ENCODE measurements around the gene PCDHGA7. TPM values are rescaled to one million over a fixed set of nuclear protein-coding genes. Genes with fewer than 3 reads are reported as not detected.
"Not testable (repeated sequence)": the region's sequence is repeated elsewhere in the genome, so short reads cannot be mapped to it uniquely, and the experiment has no call there.

Gene PCDHGA7
- total and polyA plus RNA-seq, 3 experiments from 2014 or later = 0.09 TPM; not detected in 2

GRCh38 chr5:141387557-141388311 lies 5.2 kb downstream of the PCDHGA7 start, which contains the start of gene PCDHGB4:
Gene PCDHGB4, plus strand, starts transcription at chr5:141387698. Its CDS starts 187 bp downstream, at chr5:141387885.
- H3K27me3 Mint-ChIP-seq = peaks cover 67 to 74% of the 10 kb centered on the region in 2 donors
- not testable (repeated sequence) for H3K27ac Mint-ChIP-seq, DNase-seq

GRCh38 chr5:141388661-141389060 lies 6.1 kb downstream of the PCDHGA7 start:
- H3K27me3 Mint-ChIP-seq = peaks cover 65 to 73% of the 10 kb centered on the region in 2 donors
- Histone ChIP-seq H3K27me3 (ENCODE audit: insufficient read depth, low read length, poor library complexity, severe bottlenecking) (peaks cover 16% of the 10 kb centered on the region), H3K27ac (ENCODE audit: low read depth, low read length) (no peak overlapping the region), H3K9me3 (ENCODE audit: low read length) (no peaks in the 10 kb centered on the region), H3K4me1 (ENCODE audit: insufficient read depth, low read length) (no peaks in the 10 kb centered on the region), H3K36me3 (ENCODE audit: insufficient read depth, low read length) (no peaks in the 10 kb centered on the region), H3K4me3 (ENCODE audit: low read length) (no peak overlapping the region)
- DNase-seq = no peak
- no peaks in the 10 kb centered on the region for H3K4me1 Mint-ChIP-seq
- ChIA-PET CTCF (no interaction called here), POLR2A (no interaction called here)
- peaks cover 2 to 14% (median 3%) of the 10 kb centered on the region in 3 donors for H3K36me3 Mint-ChIP-seq
- peak overlapping the region in 3 of 7 donors; percentile 18 to 52 (median 34) for H3K4me3 Mint-ChIP-seq
- H3K9me3 Mint-ChIP-seq = peaks cover 30 to 77% (median 66%) of the 10 kb centered on the region in 5 donors
- no peak overlapping the region for H3K27ac Mint-ChIP-seq

More at GRCh38 chr5:141387557-141388311, 5.2 kb downstream of the PCDHGA7 start, which contains the start of gene PCDHGB4:
- H3K27me3 ChIP-seq (ENCODE audit: insufficient read depth, low read length, poor library complexity, severe bottlenecking) = peaks cover 10% of the 10 kb centered on the region
- POLR2A ChIA-PET; H3K4me3 ChIP-seq (ENCODE audit: low read length); H3K4me1 Mint-ChIP-seq; H3K4me1 ChIP-seq (ENCODE audit: insufficient read depth, low read length); H3K9me3 ChIP-seq (ENCODE audit: low read length); CTCF ChIA-PET; H3K27ac ChIP-seq (ENCODE audit: low read depth, low read length); H3K36me3 ChIP-seq (ENCODE audit: insufficient read depth, low read length): not testable (repeated sequence)
- peak within 1 kb of the TSS in 4 of 7 donors; percentile 22 to 74 (median 30) for H3K4me3 Mint-ChIP-seq
- H3K9me3 Mint-ChIP-seq = peaks cover 30 to 76% (median 66%) of the 10 kb centered on the region in 5 donors
- peaks cover 3 to 11% (median 4%) of the 10 kb centered on the region in 3 donors for H3K36me3 Mint-ChIP-seq

- H3K36me3 ChIP-seq (ENCODE audit: insufficient read depth, low read length) = no peaks in the 10 kb centered on the region
- Mint-ChIP-seq H3K4me3 (no peak overlapping the region), H3K9me3 (peaks cover 36 to 76% (median 66%) of the 10 kb centered on the region in 5 donors), H3K27me3 (peaks cover 63 to 72% of the 10 kb centered on the region in 2 donors), H3K36me3 (peaks cover 2 to 20% (median 3%) of the 10 kb centered on the region in 3 donors), H3K27ac (no peak overlapping the region), H3K4me1 (no peaks in the 10 kb centered on the region)
- H3K4me1 ChIP-seq (ENCODE audit: insufficient read depth, low read length) = no peaks in the 10 kb centered on the region
- CTCF ChIA-PET = no interaction called here
- DNase-seq = no peak
- no peak overlapping the region for H3K4me3 ChIP-seq (ENCODE audit: low read length)
- POLR2A ChIA-PET = no interaction called here
- peaks cover 21% of the 10 kb centered on the region for H3K27me3 ChIP-seq (ENCODE audit: insufficient read depth, low read length, poor library complexity, severe bottlenecking)
- no peaks in the 10 kb centered on the region for H3K9me3 ChIP-seq (ENCODE audit: low read length)
- H3K27ac ChIP-seq (ENCODE audit: low read depth, low read length) = no peak overlapping the region
These were observed 6.9 kb downstream of the PCDHGA7 start for GRCh38 chr5:141389153-141390042.

GRCh38 chr5:141392429-141393198 lies 10.1 kb downstream of the PCDHGA7 start, which contains the start of gene PCDHGA8:
Gene PCDHGA8, plus strand, starts transcription at chr5:141392633. Its CDS starts 181 bp downstream, at chr5:141392814.
- Mint-ChIP-seq H3K4me1 (no peaks in the 10 kb centered on the region), H3K27ac (no peak within 1 kb of the TSS), H3K9me3 (peaks cover 29 to 66% (median 59%) of the 10 kb centered on the region in 5 donors), H3K36me3 (peaks cover 2 to 20% (median 2%) of the 10 kb centered on the region in 3 donors), H3K4me3 (peak within 1 kb of the TSS in 1 of 7 donors; percentile 23), H3K27me3 (peaks cover 61 to 64% of the 10 kb centered on the region in 2 donors)
- Histone ChIP-seq H3K9me3 (ENCODE audit: low read length) (no peaks in the 10 kb centered on the region), H3K4me1 (ENCODE audit: insufficient read depth, low read length) (no peaks in the 10 kb centered on the region), H3K4me3 (ENCODE audit: low read length) (no peak within 1 kb of the TSS), H3K27ac (ENCODE audit: low read depth, low read length) (no peak within 1 kb of the TSS), H3K36me3 (ENCODE audit: insufficient read depth, low read length) (no peaks in the 10 kb centered on the region), H3K27me3 (ENCODE audit: insufficient read depth, low read length, poor library complexity, severe bottlenecking) (peaks cover 22% of the 10 kb centered on the region)
- no peak for DNase-seq
- ChIA-PET POLR2A (no interaction called here), CTCF (no interaction called here)

- Mint-ChIP-seq H3K27me3 (peaks cover 59 to 62% of the 10 kb centered on the region in 2 donors), H3K4me3 (no peak overlapping the region), H3K4me1 (no peaks in the 10 kb centered on the region), H3K9me3 (peaks cover 28 to 64% (median 58%) of the 10 kb centered on the region in 5 donors), H3K27ac (no peak overlapping the region), H3K36me3 (peaks cover 2 to 20% (median 2%) of the 10 kb centered on the region in 3 donors)
- DNase-seq = no peak
- ChIA-PET CTCF (no interaction called here), POLR2A (no interaction called here)
- Histone ChIP-seq H3K4me1 (ENCODE audit: insufficient read depth, low read length) (no peaks in the 10 kb centered on the region), H3K27ac (ENCODE audit: low read depth, low read length) (no peak overlapping the region), H3K27me3 (ENCODE audit: insufficient read depth, low read length, poor library complexity, severe bottlenecking) (peaks cover 22% of the 10 kb centered on the region), H3K9me3 (ENCODE audit: low read length) (no peaks in the 10 kb centered on the region), H3K36me3 (ENCODE audit: insufficient read depth, low read length) (no peaks in the 10 kb centered on the region), H3K4me3 (ENCODE audit: low read length) (no peak overlapping the region)
These were observed 10.7 kb downstream of the PCDHGA7 start for GRCh38 chr5:141393267-141393666.

GRCh38 chr5:141394401-141395187 lies 12.1 kb downstream of the PCDHGA7 start:
- H3K9me3 ChIP-seq (ENCODE audit: low read length); POLR2A ChIA-PET; CTCF ChIA-PET; H3K4me1 ChIP-seq (ENCODE audit: insufficient read depth, low read length); H3K36me3 ChIP-seq (ENCODE audit: insufficient read depth, low read length); H3K4me3 ChIP-seq (ENCODE audit: low read length); H3K4me3 Mint-ChIP-seq; DNase-seq; H3K27ac ChIP-seq (ENCODE audit: low read depth, low read length); H3K4me1 Mint-ChIP-seq: not testable (repeated sequence)
- H3K27ac Mint-ChIP-seq = peak overlapping the region in 1 of 8 donors; percentile 89
- peaks cover 59 to 61% of the 10 kb centered on the region in 2 donors for H3K27me3 Mint-ChIP-seq
- H3K27me3 ChIP-seq (ENCODE audit: insufficient read depth, low read length, poor library complexity, severe bottlenecking) = peaks cover 22% of the 10 kb centered on the region
- H3K36me3 Mint-ChIP-seq = peaks cover 2 to 15% (median 2%) of the 10 kb centered on the region in 3 donors
- peaks cover 20 to 65% (median 56%) of the 10 kb centered on the region in 5 donors for H3K9me3 Mint-ChIP-seq

Measured in CD8-positive, alpha-beta memory T cell (primary cell).